K562 (cell line): ENCODE measurements around the gene MED31.

ENCODE experiments used
- BCLAF1 ChIP-seq, 2 experiments: fragments of 450-650 bp in 1 of 2; IDR thresholded peaks; 2 replicates each; pipeline ENCODE4 v1.6.1; 2011 to 2017; ENCODE audit warnings: low read depth in 2 of 2, antibody characterized with exemption in 1 of 2, borderline replicate concordance in 1 of 2, low read length in 1 of 2, mild to moderate bottlenecking in 1 of 2, mixed read lengths in 1 of 2; ENCODE audit not compliant: control insufficient read depth in 1 of 2
- CTCF ChIP-seq, 3 experiments: IDR thresholded peaks in 2 of 3; conservative IDR thresholded peaks in 1 of 3; 2 replicates each; pipeline ENCODE4 v1.5.1; 2011 to 2012; ENCODE audit warnings: low read length in 3 of 3, mild to moderate bottlenecking in 3 of 3, control low read depth in 2 of 3, improper control_type of control experiment in 1 of 3, inconsistent platforms in 1 of 3, low read depth in 1 of 3, mixed read lengths in 1 of 3, moderate library complexity in 1 of 3; ENCODE audit not compliant: insufficient read depth in 2 of 3
- FOXA3 ChIP-seq, 2 experiments: fragments of 450-650 bp in 1 of 2; sonication (generic) in 1 of 2; formaldehyde crosslinking; IDR thresholded peaks in 1 of 2; conservative IDR thresholded peaks in 1 of 2; 2 replicates each; pipeline versions ENCODE4 v1.4.0 to v1.8.0; 2020 to 2022; ENCODE audit warnings: mild to moderate bottlenecking in 2 of 2, missing genetic modification reagents in 1 of 2
- FOXP1 ChIP-seq: sonication (generic); formaldehyde crosslinking; IDR thresholded peaks from 2 replicates; pipeline ENCODE4 v1.8.0; 2022; ENCODE audit warnings: mild to moderate bottlenecking, missing genetic modification reagents
- MYC ChIP-seq, 2 experiments: fragments of 250-450 bp in 1 of 2; sonication (Bioruptor Pico) in 1 of 2; IDR thresholded peaks; 2 replicates each; pipeline versions ENCODE4 v1.5.1 to v1.6.1; 2012 to 2021; ENCODE audit warnings: low read depth in 2 of 2, borderline replicate concordance in 1 of 2, improper control_type of control experiment in 1 of 2, low read length in 1 of 2, mild to moderate bottlenecking in 1 of 2, moderate library complexity in 1 of 2
- NFXL1 ChIP-seq: fragments of 450-650 bp; formaldehyde crosslinking; IDR thresholded peaks from 2 replicates; pipeline ENCODE4 v1.4.0; 2021; ENCODE audit warnings: mild to moderate bottlenecking
- PATZ1 ChIP-seq: fragments of 250-450 bp; sonication (Bioruptor Pico); IDR thresholded peaks from 2 replicates; pipeline ENCODE4 v1.5.0; 2020; ENCODE audit warnings: mild to moderate bottlenecking, borderline replicate concordance
- PKNOX1 ChIP-seq: fragments of 450-650 bp; IDR thresholded peaks from 2 replicates; pipeline ENCODE4 v1.6.1; 2016
- POLR2AphosphoS2 ChIP-seq: IDR thresholded peaks from 2 replicates; pipeline ENCODE4 v1.6.1; 2012; ENCODE audit warnings: low read length, improper control_type of control experiment
- RB1 ChIP-seq: fragments of 450-650 bp; IDR thresholded peaks from 2 replicates; pipeline ENCODE4 v1.6.1; 2017; ENCODE audit warnings: low read depth, mild to moderate bottlenecking
- ZBTB11 ChIP-seq, 3 experiments: fragments of 200-800 bp in 1 of 3; fragments of 250-450 bp in 1 of 3; fragments of 450-650 bp in 1 of 3; sonication (Bioruptor Pico) in 1 of 3; sonication (Bioruptor generic) in 1 of 3; formaldehyde crosslinking in 1 of 3; IDR thresholded peaks; 2 replicates each; pipeline versions ENCODE4 v1.6.1 to v1.8.0; 2016 to 2022; ENCODE audit warnings: mild to moderate bottlenecking in 2 of 3, missing genetic modification characterization in 2 of 3, missing compliant biosample characterization in 1 of 3, moderate library complexity in 1 of 3
- ZNF398 ChIP-seq: fragments of 250-450 bp; sonication (Bioruptor Pico); IDR thresholded peaks from 2 replicates; pipeline ENCODE4 v1.8.0; 2021; ENCODE audit warnings: moderate library complexity, mild to moderate bottlenecking, inconsistent platforms
- TF ChIP-seq, protein P1 (sequence below): fragments of 450-650 bp; IDR thresholded peaks from 2 replicates; pipeline ENCODE4 v1.6.1; 2018; ENCODE audit not compliant: partially characterized antibody

DNA sequence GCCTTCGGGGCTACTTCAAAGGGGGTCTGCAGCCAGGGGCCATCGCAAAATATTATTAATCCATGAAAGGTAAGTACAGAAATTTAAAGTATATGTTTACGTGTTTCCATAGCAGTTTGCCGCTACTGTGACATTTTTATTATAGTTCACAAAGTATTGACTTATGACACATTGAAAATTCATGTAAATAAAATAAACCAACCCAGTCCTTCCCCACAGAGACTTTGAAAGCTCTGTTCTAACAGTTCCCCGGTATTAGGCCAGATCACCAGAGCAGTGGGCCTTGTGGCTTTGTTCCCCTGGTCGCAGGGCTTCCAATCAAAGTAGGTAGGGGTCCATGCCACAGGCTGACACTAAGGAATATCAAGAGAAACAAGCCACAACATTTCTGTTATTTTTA is 24.8 kb downstream of the MED31 start:
- TF ChIP-seq RB1, result no peak
- no peak for TF ChIP-seq ZNF398 (CRISPR knock-in tag)
- no peak for TF ChIP-seq FOXP1 (CRISPR knock-in tag)
- TF ChIP-seq, protein P1, sequence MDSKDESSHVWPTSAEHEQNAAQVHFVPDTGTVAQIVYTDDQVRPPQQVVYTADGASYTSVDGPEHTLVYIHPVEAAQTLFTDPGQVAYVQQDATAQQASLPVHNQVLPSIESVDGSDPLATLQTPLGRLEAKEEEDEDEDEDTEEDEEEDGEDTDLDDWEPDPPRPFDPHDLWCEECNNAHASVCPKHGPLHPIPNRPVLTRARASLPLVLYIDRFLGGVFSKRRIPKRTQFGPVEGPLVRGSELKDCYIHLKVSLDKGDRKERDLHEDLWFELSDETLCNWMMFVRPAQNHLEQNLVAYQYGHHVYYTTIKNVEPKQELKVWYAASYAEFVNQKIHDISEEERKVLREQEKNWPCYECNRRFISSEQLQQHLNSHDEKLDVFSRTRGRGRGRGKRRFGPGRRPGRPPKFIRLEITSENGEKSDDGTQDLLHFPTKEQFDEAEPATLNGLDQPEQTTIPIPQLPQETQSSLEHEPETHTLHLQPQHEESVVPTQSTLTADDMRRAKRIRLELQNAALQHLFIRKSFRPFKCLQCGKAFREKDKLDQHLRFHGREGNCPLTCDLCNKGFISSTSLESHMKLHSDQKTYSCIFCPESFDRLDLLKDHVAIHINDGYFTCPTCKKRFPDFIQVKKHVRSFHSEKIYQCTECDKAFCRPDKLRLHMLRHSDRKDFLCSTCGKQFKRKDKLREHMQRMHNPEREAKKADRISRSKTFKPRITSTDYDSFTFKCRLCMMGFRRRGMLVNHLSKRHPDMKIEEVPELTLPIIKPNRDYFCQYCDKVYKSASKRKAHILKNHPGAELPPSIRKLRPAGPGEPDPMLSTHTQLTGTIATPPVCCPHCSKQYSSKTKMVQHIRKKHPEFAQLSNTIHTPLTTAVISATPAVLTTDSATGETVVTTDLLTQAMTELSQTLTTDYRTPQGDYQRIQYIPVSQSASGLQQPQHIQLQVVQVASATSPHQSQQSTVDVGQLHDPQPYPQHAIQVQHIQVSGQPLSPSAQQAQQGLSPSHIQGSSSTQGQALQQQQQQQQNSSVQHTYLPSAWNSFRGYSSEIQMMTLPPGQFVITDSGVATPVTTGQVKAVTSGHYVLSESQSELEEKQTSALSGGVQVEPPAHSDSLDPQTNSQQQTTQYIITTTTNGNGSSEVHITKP, result no peak
- no peak for TF ChIP-seq CTCF (IDR thresholded peaks at IDR 0.05 in 2 of 3, conservative IDR thresholded peaks at IDR 0.05 in 1 of 3; ENCODE audit: insufficient read depth in 2 of 3, low read depth in 1 of 3, low read length in 3 of 3)
- TF ChIP-seq ZBTB11 (CRISPR knock-in tag; IDR thresholded peaks at IDR 0.05), result no peak
- no peak for TF ChIP-seq MYC (IDR thresholded peaks at IDR 0.05; ENCODE audit: low read depth, low read length)
- TF ChIP-seq MYC (CRISPR knock-in tag; IDR thresholded peaks at IDR 0.05; ENCODE audit: borderline replicate concordance, low read depth), result no peak
- TF ChIP-seq PATZ1 (CRISPR knock-in tag), result no peak
- no peak for TF ChIP-seq NFXL1 (CRISPR knock-in tag)
- TF ChIP-seq FOXA3 (CRISPR knock-in tag; conservative IDR thresholded peaks at IDR 0.05 in 1 of 2, IDR thresholded peaks at IDR 0.05 in 1 of 2), result no peak
- TF ChIP-seq POLR2AphosphoS2, result no peak
- TF ChIP-seq BCLAF1 (IDR thresholded peaks at IDR 0.05; ENCODE audit: borderline replicate concordance in 1 of 2, control insufficient read depth in 1 of 2, low read depth in 2 of 2, low read length in 1 of 2), result no peak
- no peak for TF ChIP-seq PKNOX1
